ENCODE results near the gene HYI.
A peak's percentile ranks its signal among the peaks of the same experiment; 100 is the strongest.
"Not testable (repeated sequence)": the region's sequence is repeated elsewhere in the genome, so short reads cannot be mapped to it uniquely, and the experiment has no call there.

HYI gene

GRCh38 chr1:43453442-43454269 lies at the start of gene HYI:
HYI (minus strand) TSS chr1:43453931; CDS start chr1:43453793, 138 bp downstream.
- DNase-seq: peak; percentile 85

GRCh38 chr1:43501806-43502205 lies 48.1 kb upstream of the HYI start:
- not testable (repeated sequence) for DNase-seq

- no peak for DNase-seq
Observed at GRCh38 chr1:43499898-43500297, 46.2 kb upstream of the HYI start.

GRCh38 chr1:43495204-43495603 lies 41.5 kb upstream of the HYI start:
- DNase-seq: no peak

- no peak for DNase-seq
Observed at GRCh38 chr1:43493661-43494450, 40.1 kb upstream of the HYI start.

GRCh38 chr1:43492826-43493225 lies 39.1 kb upstream of the HYI start:
- DNase-seq: no peak

GRCh38 chr1:43491061-43491460 lies 37.3 kb upstream of the HYI start:
- no peak for DNase-seq

GRCh38 chr1:43488165-43488564 lies 34.4 kb upstream of the HYI start:
- no peak for DNase-seq

GRCh38 chr1:43484367-43484766 lies 30.6 kb upstream of the HYI start:
- no peak for DNase-seq

GRCh38 chr1:43482215-43482614 lies 28.5 kb upstream of the HYI start:
- no peak for DNase-seq

- no peak for DNase-seq
Observed at GRCh38 chr1:43481491-43481890, 27.8 kb upstream of the HYI start.

GRCh38 chr1:43479414-43479813 lies 25.7 kb upstream of the HYI start:
- DNase-seq: no peak

GRCh38 chr1:43477716-43478115 lies 24.0 kb upstream of the HYI start:
- DNase-seq: no peak

- DNase-seq: not testable (repeated sequence)
Observed at GRCh38 chr1:43475611-43476401, 22.1 kb upstream of the HYI start.

GRCh38 chr1:43473463-43473862 lies 19.7 kb upstream of the HYI start:
- no peak for DNase-seq

GRCh38 chr1:43472463-43473151 lies 18.9 kb upstream of the HYI start:
- peak; percentile 76 for DNase-seq

GRCh38 chr1:43472087-43472462 lies 18.3 kb upstream of the HYI start:
- no peak for DNase-seq

GRCh38 chr1:43469932-43470331 lies 16.2 kb upstream of the HYI start:
- DNase-seq: no peak

GRCh38 chr1:43468414-43468813 lies 14.7 kb upstream of the HYI start:
- DNase-seq: no peak

- no peak for DNase-seq
Observed at GRCh38 chr1:43466403-43466802, 12.7 kb upstream of the HYI start.

- DNase-seq: no peak
Observed at GRCh38 chr1:43465505-43466067, 11.9 kb upstream of the HYI start.

All from amniotic stem cell (primary cell).